Natural killer cell treated with Interleukin-12 subunit alpha and Interleukin-12 subunit beta and Interleukin-15 and Interleukin-18, amount 100 ng/mL, for 72 hours (primary cell): ENCODE measurements around the gene GAREM2. TPM values are rescaled to one million over a fixed set of nuclear protein-coding genes. Genes with fewer than 3 reads are reported as not detected.

ENCODE experiments used
- ATAC-seq, 2 donors: fragments of 150-1000 bp; cut with Tn5 transposase in 1 of 2; sonication (Bioruptor Pico), chemical (Tn5 transposase) in 1 of 2; 2 replicates each; pipeline ENCODE4 v1.10.0; 2021
- DNase-seq: peaks from one replicate; pipeline ENCODE4 v3.0.0; 2022; ENCODE audit warnings: low spot score
- H3K27ac Mint-ChIP-seq, 2 donors: 1 replicate in 1 of 2; 2 replicates in 1 of 2; pipeline ENCODE4 v1.8.0; 2022; ENCODE audit warnings: mixed read lengths in 2 of 2, mild to moderate bottlenecking in 1 of 2, moderate library complexity in 1 of 2
- H3K27me3 Mint-ChIP-seq, 2 donors: 1 replicate in 1 of 2; 2 replicates in 1 of 2; pipeline ENCODE4 v1.8.0; 2022; ENCODE audit warnings: mixed read lengths in 2 of 2
- H3K36me3 Mint-ChIP-seq: one replicate; pipeline ENCODE4 v1.8.0; 2022; ENCODE audit warnings: mixed read lengths
- H3K4me1 Mint-ChIP-seq, 2 donors: 1 replicate in 1 of 2; 2 replicates in 1 of 2; pipeline ENCODE4 v1.8.0; 2022; ENCODE audit warnings: low read depth in 2 of 2, mixed read lengths in 2 of 2, mild to moderate bottlenecking in 1 of 2
- H3K4me3 Mint-ChIP-seq: one replicate; pipeline ENCODE4 v1.8.0; 2022; ENCODE audit warnings: mixed read lengths
- H3K9me3 Mint-ChIP-seq: 2 replicates; pipeline ENCODE4 v1.8.0; 2022; ENCODE audit warnings: mixed read lengths
- total RNA-seq, 2 donors: library from RNA; stranded (reverse); gene quantifications; one replicate each; pipeline ENCODE4 v1.2.3, GENCODE V29; 2022

Gene GAREM2
- 1 to 10 TPM; 4.1 TPM for total RNA-seq

- H3K9me3 Mint-ChIP-seq, result no peaks in the 10 kb centered on the region
- H3K27ac Mint-ChIP-seq, result no peak within 1 kb of the TSS
- peaks cover 19 to 21% of the 10 kb centered on the region in 2 donors for H3K4me1 Mint-ChIP-seq
- ATAC-seq (no peak), DNase-seq (no peak)
- peaks cover 32 to 33% of the 10 kb centered on the region in 2 donors for H3K27me3 Mint-ChIP-seq
- H3K36me3 Mint-ChIP-seq, result peaks cover 6% of the 10 kb centered on the region
- peak within 1 kb of the TSS; percentile 75 for H3K4me3 Mint-ChIP-seq
Measured at GRCh38 chr2:26172871-26173775, at the start of gene GAREM2. Gene GAREM2, plus strand, starts transcription at chr2:26173088. Its CDS starts 133 bp downstream, at chr2:26173221.

GRCh38 chr2:26123426-26123825, 49.5 kb upstream of the GAREM2 start:
- Mint-ChIP-seq H3K9me3 (no peaks in the 10 kb centered on the region), H3K4me3 (no peak overlapping the region), H3K27ac (no peak overlapping the region), H3K4me1 (peaks cover 35 to 37% of the 10 kb centered on the region in 2 donors), H3K36me3 (no peaks in the 10 kb centered on the region), H3K27me3 (no peaks in the 10 kb centered on the region)
- ATAC-seq (no peak), DNase-seq (no peak)

GRCh38 chr2:26126074-26126473, 46.8 kb upstream of the GAREM2 start:
- H3K36me3 Mint-ChIP-seq, result peaks cover 12% of the 10 kb centered on the region
- no peaks in the 10 kb centered on the region for H3K27me3 Mint-ChIP-seq

DNA sequence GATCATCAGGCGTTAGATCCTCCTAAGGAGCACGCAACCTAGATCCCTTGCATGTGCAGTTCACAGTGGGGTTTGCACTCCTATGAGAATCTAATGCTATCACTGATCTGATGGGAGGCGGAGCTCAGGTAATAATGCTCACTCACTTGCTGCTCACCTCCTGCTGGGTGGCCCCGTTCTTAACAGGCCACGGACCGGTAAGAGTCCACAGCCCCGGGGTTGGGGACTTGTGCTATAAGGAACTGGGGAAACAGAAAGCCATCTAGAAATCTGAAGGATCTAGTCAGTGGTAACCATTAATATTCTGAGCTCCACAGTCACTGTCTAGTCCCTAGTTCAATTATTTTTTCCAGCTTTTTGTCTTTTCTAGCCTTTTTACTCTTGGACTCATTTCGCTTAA, 44.7 kb upstream of the GAREM2 start:
- H3K9me3 Mint-ChIP-seq, result no peaks in the 10 kb centered on the region
- H3K4me1 Mint-ChIP-seq, result peaks cover 21 to 27% of the 10 kb centered on the region in 2 donors
- H3K27me3 Mint-ChIP-seq, result no peaks in the 10 kb centered on the region
- H3K36me3 Mint-ChIP-seq, result peaks cover 12% of the 10 kb centered on the region
- H3K4me3 Mint-ChIP-seq, result no peak overlapping the region
- ATAC-seq (no peak), DNase-seq (no peak)
- no peak overlapping the region for H3K27ac Mint-ChIP-seq

More at GRCh38 chr2:26126074-26126473, 46.8 kb upstream of the GAREM2 start:
- no peak for ATAC-seq
- Mint-ChIP-seq H3K4me3 (no peak overlapping the region), H3K4me1 (peaks cover 38 to 48% of the 10 kb centered on the region in 2 donors), H3K27ac (no peak overlapping the region), H3K9me3 (no peaks in the 10 kb centered on the region)
- no peak for DNase-seq

DNA sequence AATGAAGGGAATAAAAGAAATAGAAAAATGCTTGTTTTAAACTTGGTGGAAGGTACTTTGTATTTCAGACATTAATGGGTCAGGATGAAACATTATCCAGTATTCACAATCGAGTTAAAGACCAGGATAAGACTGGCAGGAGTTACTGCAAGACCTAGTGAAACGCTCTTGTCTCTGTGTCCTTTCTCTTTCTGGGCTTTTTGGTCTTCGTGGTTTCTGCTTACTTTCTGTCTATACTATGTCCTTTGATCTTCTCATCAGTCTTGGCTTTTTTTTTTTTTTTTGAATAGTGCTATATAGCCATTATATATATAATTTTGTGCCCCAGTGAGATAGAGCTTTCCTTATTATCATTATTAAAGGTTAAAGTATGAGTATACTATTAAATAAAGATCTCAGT, 42.1 kb upstream of the GAREM2 start:
- ATAC-seq (no peak), DNase-seq (no peak)
- H3K9me3 Mint-ChIP-seq, result no peaks in the 10 kb centered on the region
- H3K27me3 Mint-ChIP-seq, result no peaks in the 10 kb centered on the region
- H3K36me3 Mint-ChIP-seq, result peaks cover 14% of the 10 kb centered on the region
- no peak overlapping the region for H3K27ac Mint-ChIP-seq
- H3K4me1 Mint-ChIP-seq, result peaks cover 6 to 13% of the 10 kb centered on the region in 2 donors
- H3K4me3 Mint-ChIP-seq, result no peak overlapping the region

DNA sequence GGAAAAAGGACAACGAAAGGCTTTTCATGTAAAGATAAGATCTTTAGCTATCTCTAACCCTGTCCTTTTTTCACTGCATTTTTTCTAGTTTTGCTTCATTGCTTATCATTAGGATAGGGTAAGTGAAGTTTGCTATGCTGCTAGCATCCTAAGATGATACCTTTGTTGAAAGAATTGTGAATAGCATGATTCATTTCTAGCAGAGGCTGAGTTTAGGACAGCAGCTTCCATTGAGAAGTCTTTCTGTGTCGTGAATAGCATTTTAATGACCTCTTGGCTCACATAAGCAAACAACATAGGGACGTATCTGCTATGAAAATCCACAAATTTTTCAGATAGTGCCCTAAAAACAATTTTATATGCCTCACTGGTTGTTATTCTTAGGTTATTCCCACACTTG, 36.4 kb upstream of the GAREM2 start:
- peaks cover 0 to 6% of the 10 kb centered on the region in 2 donors for H3K4me1 Mint-ChIP-seq
- peaks cover 6% of the 10 kb centered on the region for H3K36me3 Mint-ChIP-seq

DNA sequence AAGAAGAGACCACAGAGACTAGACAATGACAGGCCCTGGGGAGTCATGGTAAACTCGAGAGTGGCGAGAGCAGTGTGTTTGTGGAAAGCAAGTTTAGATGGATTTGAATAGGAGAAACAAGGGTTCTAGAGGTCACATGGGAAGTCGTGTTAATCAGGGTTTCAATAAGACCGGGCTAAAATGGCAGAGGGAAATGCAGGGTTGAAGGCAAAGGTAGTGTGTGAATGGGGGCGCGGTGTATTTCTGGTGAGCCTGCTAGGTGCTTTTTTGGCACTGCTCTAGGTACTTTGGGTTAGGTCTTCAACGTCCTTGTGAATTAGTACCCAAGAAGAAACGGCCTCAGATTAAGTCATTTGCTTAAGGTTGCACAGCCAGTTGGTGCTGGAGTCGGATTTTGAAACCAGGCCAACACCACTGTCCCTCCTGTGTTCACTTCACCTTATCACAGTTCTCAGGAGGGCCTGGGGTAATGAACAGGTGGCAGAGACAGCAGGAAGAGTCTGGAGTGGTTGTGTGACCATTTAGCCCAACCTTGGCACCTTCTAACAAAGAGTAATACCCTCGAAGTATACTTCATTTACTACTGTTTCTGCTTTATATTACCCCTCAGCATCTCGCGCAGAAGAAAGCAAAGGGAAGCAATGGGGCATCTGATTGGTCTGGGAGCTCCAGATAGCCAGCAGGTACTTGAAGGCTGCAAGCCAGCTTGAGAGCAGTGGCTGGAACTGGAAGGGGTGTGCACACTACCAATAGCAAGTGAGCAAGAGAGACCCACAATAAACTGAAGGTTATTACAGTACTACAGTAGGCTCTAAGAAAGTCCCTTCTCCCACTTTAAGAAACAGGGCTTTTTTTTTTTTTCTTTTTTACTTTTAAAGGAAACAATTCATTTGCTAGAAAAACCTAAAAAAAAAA, 33.4 kb upstream of the GAREM2 start:
- Mint-ChIP-seq H3K9me3 (no peaks in the 10 kb centered on the region), H3K4me3 (no peak overlapping the region), H3K27ac (no peak overlapping the region), H3K36me3 (peaks cover 6% of the 10 kb centered on the region), H3K27me3 (no peaks in the 10 kb centered on the region), H3K4me1 (peaks cover 0 to 6% of the 10 kb centered on the region in 2 donors)
- ATAC-seq, result no peak
- no peak for DNase-seq

More for the DNA sequence above, 36.4 kb upstream of the GAREM2 start:
- DNase-seq, result no peak
- Mint-ChIP-seq H3K9me3 (no peaks in the 10 kb centered on the region), H3K27ac (no peak overlapping the region), H3K4me3 (no peak overlapping the region), H3K27me3 (no peaks in the 10 kb centered on the region)
- no peak for ATAC-seq

GRCh38 chr2:26141145-26141769, 31.6 kb upstream of the GAREM2 start:
- Mint-ChIP-seq H3K27me3 (peaks cover 0 to 2% of the 10 kb centered on the region in 2 donors), H3K27ac (no peak overlapping the region), H3K36me3 (no peaks in the 10 kb centered on the region), H3K9me3 (no peaks in the 10 kb centered on the region), H3K4me3 (no peak overlapping the region), H3K4me1 (peaks cover 3 to 11% of the 10 kb centered on the region in 2 donors)
- DNase-seq (no peak), ATAC-seq (no peak)

- H3K27ac Mint-ChIP-seq, result no peak overlapping the region
- no peaks in the 10 kb centered on the region for H3K9me3 Mint-ChIP-seq
- peaks cover 2 to 8% of the 10 kb centered on the region in 2 donors for H3K27me3 Mint-ChIP-seq
Measured at GRCh38 chr2:26144031-26144430, 28.9 kb upstream of the GAREM2 start.

DNA sequence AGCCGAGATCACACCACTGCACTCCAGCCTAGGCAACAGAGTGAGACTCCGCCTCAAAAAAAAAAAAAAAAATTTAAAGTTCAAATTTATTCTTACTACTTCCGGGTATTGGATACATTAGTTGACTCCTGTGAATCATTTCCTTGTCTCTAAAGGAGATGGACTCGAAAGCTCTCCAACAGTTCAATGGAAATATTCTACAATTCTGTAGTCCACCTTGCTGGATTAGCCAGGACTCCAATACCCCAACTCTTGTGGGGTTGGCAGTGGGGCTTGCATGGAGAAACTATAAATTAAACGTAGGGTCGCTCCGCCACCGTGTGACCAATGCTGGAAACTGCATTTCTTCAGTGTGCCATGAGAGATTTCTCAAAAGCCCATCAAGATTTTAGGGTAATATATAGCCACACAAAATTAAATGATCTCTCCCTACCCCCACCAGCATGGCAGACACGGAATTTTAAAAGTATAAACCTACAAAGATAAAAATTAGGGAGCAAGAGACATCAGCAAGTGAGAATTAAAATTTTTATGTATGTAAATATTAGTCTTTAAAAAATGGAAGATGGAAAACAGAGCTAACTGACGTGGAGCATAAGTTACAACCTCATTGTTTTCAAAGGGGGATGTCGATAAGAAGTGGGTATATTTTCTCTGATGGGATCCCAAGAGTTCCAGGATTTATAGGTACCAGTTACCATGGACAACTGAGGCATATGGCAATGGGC, 27.8 kb upstream of the GAREM2 start:
- Mint-ChIP-seq H3K36me3 (no peaks in the 10 kb centered on the region), H3K27ac (no peak overlapping the region), H3K4me3 (no peak overlapping the region), H3K9me3 (no peaks in the 10 kb centered on the region), H3K27me3 (peaks cover 6 to 11% of the 10 kb centered on the region in 2 donors), H3K4me1 (peaks cover 3 to 5% of the 10 kb centered on the region in 2 donors)
- DNase-seq (no peak), ATAC-seq (peak; percentile 59 to 73)

More at GRCh38 chr2:26144031-26144430, 28.9 kb upstream of the GAREM2 start:
- Mint-ChIP-seq H3K4me1 (peaks cover 3 to 10% of the 10 kb centered on the region in 2 donors), H3K4me3 (no peak overlapping the region), H3K36me3 (no peaks in the 10 kb centered on the region)
- DNase-seq (no peak), ATAC-seq (no peak)

- H3K36me3 Mint-ChIP-seq, result no peaks in the 10 kb centered on the region
- DNase-seq (no peak), ATAC-seq (no peak)
- no peak overlapping the region for H3K4me3 Mint-ChIP-seq
- H3K27ac Mint-ChIP-seq, result no peak overlapping the region
- no peaks in the 10 kb centered on the region for H3K9me3 Mint-ChIP-seq
- peaks cover 14 to 16% of the 10 kb centered on the region in 2 donors for H3K27me3 Mint-ChIP-seq
- peaks cover 3 to 5% of the 10 kb centered on the region in 2 donors for H3K4me1 Mint-ChIP-seq
Measured at GRCh38 chr2:26148501-26148900, 24.4 kb upstream of the GAREM2 start.

DNA sequence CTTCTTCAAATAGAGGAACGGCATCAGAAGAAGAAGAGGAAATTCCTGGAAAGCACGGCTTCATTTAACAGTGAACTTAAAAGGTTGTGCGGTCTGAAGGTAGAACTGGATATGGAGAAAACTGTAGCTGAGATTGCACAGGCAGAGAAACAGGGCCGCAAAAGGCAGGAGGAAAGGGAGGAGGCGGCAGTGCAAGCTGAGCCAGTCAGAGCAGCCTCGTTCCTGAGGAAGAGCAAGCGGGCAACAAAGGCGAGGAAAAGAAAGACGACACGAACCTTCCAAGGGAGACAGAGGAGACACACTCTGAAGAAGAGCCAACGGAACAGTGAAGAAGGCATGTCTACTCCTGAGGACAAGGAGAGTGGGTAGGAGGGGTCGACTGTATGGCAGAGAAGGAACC, 22.6 kb upstream of the GAREM2 start:
- Mint-ChIP-seq H3K27me3 (peaks cover 15 to 16% of the 10 kb centered on the region in 2 donors), H3K36me3 (no peaks in the 10 kb centered on the region), H3K9me3 (no peaks in the 10 kb centered on the region), H3K27ac (no peak overlapping the region), H3K4me1 (peaks cover under 1 to 2% of the 10 kb centered on the region in 2 donors), H3K4me3 (no peak overlapping the region)
- DNase-seq (no peak), ATAC-seq (no peak)

GRCh38 chr2:26157580-26157979, 15.3 kb upstream of the GAREM2 start:
- Mint-ChIP-seq H3K4me1 (no peaks in the 10 kb centered on the region), H3K27ac (no peak overlapping the region), H3K9me3 (no peaks in the 10 kb centered on the region), H3K36me3 (no peaks in the 10 kb centered on the region), H3K27me3 (peaks cover 0 to 2% of the 10 kb centered on the region in 2 donors), H3K4me3 (no peak overlapping the region)
- ATAC-seq (no peak), DNase-seq (no peak)
